HG03521 (cell line): ENCODE measurements around the gene SOD3.

Experiments
- ATAC-seq: cut with Tn5 transposase; IDR thresholded peaks from one replicate; pipeline ENCODE4 v1.9.1; 2021; ENCODE audit warnings: mild to moderate bottlenecking, moderate library complexity; ENCODE audit not compliant: unreplicated experiment

Gene SOD3

GRCh38 chr4:24774452-24774851 lies 20.9 kb upstream of the SOD3 start:
- ATAC-seq = no peak

- ATAC-seq = no peak
Measured at GRCh38 chr4:24775032-24775605, 20.3 kb upstream of the SOD3 start.

GRCh38 chr4:24775750-24776149 lies 19.6 kb upstream of the SOD3 start:
- no peak for ATAC-seq

- no peak for ATAC-seq
Measured at GRCh38 chr4:24777536-24778463, 17.6 kb upstream of the SOD3 start.

GRCh38 chr4:24778464-24779225 lies 16.7 kb upstream of the SOD3 start:
- ATAC-seq = no peak

DNA sequence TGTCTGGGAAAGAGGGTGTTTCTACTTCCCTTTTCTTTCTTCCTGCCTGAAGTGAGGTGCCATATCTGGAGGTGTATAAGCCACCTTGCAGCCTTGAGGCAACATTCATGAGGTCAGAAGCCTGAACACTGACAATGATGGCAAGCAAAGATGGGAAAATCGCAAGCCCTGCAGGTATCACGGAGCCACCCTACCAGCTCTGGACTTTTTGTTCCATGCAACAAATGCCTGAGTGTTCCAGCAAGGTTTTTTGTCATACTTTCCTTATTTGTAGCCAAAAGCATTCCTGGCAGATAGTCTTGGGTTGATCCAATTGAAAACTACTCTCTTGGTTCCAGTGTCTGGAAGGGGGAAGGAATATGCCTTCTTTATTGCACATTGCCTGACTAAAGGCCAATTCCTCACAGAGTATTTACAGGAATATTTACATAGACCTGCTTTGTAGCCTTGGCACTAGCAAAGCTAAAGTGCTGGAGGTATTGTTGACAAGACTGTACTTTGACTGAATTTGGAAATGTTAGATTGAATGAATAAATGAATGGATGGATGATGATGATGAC lies 14.4 kb upstream of the SOD3 start:
- ATAC-seq = no peak

DNA sequence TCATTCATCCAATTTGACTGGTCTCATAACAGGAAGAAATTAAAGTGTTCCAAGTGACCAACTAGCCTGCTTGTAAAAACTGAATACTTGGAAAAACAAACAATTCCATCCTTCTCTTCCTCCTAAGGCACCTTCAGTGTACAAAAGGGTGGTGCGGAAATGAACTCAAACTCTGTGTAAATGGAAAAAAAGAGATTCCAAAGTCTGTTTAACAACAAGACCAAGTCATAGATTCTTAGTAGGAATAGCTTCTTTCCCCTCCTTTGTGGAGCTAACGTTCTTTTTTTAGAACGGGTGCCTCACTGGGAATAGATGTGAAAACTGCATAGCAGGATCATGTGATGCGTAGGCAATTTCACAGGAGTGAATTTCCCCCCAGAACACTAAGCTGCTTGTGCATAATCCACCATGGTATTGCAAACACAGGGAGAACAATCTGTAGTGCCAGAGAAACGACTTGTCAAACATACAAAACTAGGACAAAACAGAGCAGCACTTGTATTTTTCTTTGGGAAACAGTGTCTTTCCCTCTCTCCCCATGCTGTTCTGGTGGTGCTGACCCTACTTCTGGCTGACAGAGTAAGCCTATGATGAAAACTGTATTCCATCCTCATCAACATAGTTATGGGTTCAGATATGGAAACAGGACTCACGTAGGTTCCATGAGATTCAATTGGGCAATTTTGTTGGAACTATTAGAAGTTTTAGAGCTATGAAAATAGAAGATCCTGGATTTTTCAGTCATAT lies 13.2 kb upstream of the SOD3 start:
- no peak for ATAC-seq

- ATAC-seq = no peak
Measured at GRCh38 chr4:24783506-24783905, 11.9 kb upstream of the SOD3 start.

- ATAC-seq = no peak
Measured at GRCh38 chr4:24791043-24791442, 4.3 kb upstream of the SOD3 start.

DNA sequence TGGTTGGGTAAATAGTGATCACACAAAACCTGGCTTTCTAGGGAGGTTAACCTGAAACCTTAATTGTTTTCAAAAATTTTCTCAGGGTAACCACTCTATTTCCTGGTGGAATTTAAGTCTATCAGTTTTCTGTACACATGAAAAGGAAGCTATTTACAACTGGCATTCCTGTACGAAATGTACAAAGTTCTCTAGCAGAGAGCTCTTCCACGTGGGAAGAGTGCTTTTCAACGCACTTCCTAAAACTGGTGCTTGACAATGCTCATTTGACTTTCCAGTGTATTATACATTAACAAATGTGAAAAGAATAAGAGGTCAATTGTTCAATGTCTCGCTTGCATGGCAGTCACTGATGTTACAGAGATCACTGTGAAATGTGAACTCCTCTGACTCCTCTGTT lies 2.8 kb upstream of the SOD3 start:
- no peak for ATAC-seq

GRCh38 chr4:24793219-24794005 lies 2.0 kb upstream of the SOD3 start:
- ATAC-seq = no peak

DNA sequence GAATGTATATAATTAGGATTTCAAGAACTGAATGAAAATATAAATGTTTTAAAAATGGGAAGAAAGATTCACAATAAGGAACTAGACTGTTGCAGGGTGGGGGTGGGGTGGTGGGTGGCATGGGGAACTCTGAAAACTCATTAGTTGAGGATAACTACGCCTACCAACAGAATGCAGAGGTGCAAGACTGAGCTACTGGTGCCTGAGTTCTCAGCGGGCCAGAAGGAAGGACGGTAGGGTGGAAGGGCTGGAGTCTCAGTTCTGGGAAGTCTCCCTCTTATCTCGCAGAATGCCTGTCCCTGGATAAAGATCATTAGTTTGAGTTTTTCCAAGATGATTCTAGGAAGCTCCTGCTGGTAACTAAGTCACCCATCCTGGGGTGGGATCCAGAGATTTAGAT lies 1.3 kb upstream of the SOD3 start:
- ATAC-seq = no peak

- ATAC-seq = no peak
Measured at GRCh38 chr4:24794480-24794879, 893 bp upstream of the SOD3 start.

DNA sequence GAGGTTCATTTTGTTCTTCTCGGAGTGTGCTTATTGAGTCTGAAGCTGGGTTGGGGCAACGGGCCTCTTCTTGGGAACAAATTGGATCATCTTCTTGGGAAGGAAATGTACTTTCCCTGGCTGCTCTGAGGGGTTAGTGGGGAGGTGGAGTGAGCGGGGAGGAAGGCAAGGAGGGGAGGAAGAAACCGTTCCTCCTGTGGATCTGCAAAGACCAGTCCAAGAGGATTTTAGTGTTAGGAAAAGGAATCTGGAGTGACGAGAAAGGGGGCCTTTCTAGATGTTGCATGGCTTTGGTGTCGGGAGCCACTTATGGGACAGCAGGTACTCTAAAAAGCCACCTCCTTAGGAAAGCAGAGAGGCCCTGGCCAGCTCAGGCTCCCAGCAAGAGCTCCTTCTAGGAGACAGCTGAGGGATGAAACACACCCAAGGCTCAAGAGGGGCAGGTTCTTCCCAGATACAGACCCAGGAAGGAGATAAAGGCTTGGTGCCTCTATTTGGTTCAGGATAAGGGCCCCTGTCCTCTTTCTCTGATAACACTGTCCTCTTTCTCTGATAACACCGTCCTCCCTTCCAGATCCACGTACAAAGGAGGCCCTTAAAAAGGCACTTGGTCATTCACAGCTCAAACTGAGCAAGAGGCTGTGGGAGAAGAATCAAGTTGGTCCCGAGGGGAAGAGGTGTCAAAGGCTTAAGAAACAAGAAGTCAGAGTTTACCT lies 451 bp downstream of the SOD3 start:
- ATAC-seq = no peak

GRCh38 chr4:24796620-24797019 lies 1.2 kb downstream of the SOD3 start:
- no peak for ATAC-seq

- no peak for ATAC-seq
Measured at GRCh38 chr4:24798036-24798610, 2.8 kb downstream of the SOD3 start.

DNA sequence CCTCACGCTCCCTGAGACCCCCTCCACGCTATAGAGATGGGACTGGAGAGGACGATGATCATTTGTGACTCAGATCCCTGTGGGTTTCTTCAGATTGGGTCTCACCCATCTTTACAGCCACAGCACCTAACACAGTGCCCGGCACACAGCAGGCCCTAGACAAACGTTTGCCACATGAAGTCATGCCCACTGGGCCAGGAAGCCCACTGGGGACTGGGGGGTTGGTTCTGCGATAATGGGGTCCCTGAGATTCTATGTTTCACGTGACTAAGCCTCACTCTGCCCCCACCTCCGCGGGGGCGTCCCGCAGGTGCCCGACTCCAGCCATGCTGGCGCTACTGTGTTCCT lies 3.8 kb downstream of the SOD3 start:
- no peak for ATAC-seq

- no peak for ATAC-seq
Measured at GRCh38 chr4:24799544-24800324, 4.4 kb downstream of the SOD3 start.
